Measurements from ENCODE around the gene DYSF. TPM values are rescaled to one million over a fixed set of nuclear protein-coding genes. Genes with fewer than 3 reads are reported as not detected.

Gene DYSF
- total RNA-seq, 1 experiment from 2014 or later = not detected

DNA sequence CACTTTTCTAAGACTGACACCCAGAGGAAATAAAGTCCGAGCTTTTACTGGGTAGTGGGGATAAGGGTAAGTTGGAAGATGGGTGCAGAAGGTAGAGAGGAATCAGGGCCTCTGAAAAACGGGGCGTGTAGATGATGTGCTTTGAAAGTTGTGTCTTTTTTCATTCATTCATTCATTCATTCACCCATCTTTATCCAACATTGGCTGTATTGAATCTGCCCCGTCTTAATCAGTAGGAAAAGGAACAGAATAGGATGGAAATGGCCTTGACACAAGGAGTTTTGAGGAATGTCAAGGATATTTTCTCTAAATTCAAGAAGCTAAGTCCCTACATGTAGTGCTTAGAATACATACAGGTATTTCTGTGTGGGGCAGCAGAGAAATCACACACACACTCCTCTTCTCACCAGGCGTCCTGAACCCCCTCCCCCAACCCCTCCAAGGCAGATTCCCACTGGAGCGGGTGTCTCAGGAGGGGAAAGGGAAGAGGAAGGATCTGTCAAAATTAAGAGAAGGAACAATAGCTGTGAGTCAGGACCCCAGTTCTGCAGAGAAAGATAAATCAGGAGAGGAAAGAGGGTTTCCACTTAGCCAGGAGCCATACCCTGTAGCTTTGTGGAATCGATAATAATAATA, 13.9 kb downstream of the DYSF start:
- in situ Hi-C loops (cut with HindIII; ENCODE audit: low pct_unique_long_range_greater_than_20kb, low sequenced_read_pairs) = no loop called here
- DNase-seq (ENCODE audit: low read depth) = no peak

DNA sequence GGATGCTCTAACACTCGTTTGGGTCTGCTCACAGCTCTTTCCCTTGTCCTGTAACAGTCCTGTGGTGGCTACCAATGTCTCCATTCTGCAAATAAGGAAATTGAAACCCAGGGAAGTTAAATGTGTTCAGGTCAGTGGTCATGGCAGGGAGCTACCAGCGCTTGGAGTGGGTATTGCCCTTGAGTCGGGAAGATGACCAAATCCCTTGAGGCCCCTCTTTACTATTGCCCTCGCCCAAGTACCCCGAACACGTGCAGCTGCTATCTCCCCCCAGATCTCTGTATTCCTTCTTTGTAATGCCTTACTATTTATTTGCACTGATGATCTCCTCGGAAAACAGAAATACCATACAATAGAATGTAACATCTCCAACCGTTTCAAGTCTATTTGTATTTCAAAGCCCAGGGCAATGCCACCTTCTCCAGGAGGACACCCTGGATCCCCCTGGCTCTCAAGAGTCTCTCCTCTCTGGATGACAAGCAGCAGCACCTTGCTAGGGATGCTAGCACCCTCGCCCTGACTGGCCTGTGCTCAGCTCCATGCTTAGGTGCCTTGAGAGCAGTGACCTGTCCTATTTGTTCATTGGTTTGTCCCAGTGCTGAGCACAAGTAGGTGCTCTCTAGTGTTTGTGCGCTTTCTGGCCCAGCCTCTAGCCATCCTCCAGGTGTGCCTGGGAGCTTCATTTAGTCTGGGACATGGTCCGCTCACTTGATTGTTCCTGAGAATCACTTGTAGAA, 15.1 kb downstream of the DYSF start:
- no peak for DNase-seq (ENCODE audit: low read depth)
- in situ Hi-C loops (cut with HindIII; ENCODE audit: low pct_unique_long_range_greater_than_20kb, low sequenced_read_pairs) = no loop called here

DNA sequence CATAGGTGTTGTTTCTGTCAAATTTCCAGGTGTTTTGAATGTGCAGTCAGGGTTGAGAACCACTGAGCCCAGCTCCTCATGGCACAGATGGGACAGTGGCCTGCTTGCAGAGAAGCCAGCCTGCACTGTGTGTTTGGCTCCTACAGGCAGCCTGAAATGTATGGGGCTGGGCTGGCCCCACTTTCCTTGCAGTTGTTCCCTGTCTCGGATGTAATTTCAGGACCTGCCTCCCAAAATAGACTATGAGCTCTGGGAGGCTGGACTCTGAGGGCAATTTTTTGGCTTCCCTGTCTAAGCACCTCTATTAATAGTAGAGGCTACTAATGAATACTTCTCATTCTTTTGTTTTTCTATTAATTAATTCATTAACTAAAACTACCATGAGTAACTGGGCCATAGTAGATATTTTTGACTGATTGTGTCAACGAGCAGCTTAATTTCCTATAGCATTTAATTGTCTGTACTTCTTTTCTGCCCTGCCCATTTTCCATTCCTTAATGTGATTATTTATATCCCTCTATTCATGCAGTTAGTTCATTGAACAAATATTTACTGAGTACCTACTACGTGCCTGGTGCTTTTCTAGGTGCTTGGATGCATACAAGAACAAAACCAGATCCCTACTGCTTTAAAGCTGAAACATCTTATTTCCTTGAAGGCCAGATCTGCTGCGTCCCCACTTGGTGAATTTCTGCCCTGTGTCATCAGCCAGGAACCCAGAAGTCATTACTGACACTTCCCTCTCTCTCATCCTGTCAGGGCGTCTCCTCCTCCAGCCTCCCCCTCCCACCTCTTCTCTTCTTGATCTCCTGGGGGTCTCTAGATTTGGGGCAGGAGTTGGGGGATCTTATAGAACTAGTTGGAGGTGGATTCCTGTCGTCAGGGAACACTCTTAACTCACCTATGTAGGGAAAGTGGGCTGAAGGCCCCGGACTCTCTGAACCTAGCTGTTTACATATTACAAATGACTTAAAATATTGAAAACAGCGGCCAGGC, 16.3 kb downstream of the DYSF start:
- DNase-seq (ENCODE audit: low read depth) = no peak
- in situ Hi-C loops (cut with HindIII; ENCODE audit: low pct_unique_long_range_greater_than_20kb, low sequenced_read_pairs) = no loop called here

DNA sequence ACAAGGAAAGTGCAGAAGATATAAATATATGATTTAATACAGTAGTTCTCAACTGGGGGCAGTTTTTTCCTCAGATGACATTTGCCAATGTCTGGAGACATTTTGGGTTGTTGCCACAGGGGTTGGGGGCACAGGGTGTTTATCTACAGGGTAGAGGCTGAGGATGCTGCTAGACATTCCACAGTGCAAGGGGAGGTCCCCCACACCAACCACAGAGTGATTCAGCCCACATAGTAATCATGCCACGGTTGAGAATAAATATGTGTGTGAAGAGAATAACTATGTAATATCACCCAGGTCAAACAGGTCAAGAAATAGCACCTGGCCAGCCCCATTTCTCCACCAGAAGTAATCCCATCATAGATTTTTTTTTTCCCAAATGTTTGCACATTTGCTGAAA, 17.9 kb downstream of the DYSF start:
- in situ Hi-C loops (cut with HindIII; ENCODE audit: low pct_unique_long_range_greater_than_20kb, low sequenced_read_pairs) = no loop called here
- DNase-seq (ENCODE audit: low read depth) = no peak

DNA sequence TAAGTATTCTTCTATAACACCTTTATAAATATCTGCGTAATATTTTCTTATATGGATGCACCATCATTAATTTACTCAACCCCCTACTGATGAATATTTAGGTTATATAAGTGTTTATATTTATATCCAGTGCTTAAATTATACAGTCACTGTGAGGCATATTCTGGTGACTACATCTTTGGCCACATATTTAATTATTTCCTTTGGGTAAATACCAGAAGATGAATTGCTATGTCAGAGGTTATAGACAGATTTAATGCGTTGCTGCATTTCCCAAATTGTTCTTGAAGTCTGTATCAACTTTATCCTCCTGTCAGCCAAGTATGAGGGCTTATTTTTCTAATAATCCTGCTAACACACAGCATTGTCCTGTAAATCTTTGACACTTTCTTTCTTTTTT, 18.7 kb downstream of the DYSF start:
- DNase-seq (ENCODE audit: low read depth) = no peak
- in situ Hi-C loops (cut with HindIII; ENCODE audit: low pct_unique_long_range_greater_than_20kb, low sequenced_read_pairs) = no loop called here

DNA sequence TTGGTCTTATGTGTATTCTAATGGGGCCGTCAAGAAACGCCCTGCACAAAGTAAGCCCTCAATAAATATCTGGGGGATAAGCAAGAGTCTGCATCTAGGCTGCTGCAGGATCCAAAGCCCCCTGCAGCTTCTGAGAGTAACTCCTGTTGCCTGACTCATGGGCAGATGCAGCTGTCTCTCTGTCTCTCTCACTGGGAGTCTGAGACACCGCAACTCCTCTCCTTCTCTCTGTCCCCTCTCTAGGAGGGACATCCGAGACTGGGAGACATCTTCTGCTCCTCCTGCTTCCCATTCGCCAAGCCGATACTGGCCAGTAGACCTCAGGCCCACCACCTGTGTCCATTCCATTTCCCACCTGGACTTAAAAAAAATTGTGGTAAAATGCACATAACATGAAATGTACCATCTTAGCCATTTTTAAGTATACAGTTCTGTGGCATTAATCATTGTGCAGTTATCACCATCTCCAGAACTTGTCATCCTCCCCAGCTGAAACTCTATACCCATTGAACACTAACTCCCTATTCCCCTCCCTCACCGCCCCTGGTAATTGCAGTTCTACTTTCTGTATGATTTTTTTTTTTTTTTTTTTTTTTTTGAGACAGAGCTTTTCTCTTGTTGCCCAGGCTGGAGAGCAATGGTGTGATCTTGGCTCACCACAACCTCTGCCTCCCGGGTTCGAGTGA, 20.1 kb downstream of the DYSF start:
- in situ Hi-C loops (cut with HindIII; ENCODE audit: low pct_unique_long_range_greater_than_20kb, low sequenced_read_pairs) = no loop called here
- no peak for DNase-seq (ENCODE audit: low read depth)

DNA sequence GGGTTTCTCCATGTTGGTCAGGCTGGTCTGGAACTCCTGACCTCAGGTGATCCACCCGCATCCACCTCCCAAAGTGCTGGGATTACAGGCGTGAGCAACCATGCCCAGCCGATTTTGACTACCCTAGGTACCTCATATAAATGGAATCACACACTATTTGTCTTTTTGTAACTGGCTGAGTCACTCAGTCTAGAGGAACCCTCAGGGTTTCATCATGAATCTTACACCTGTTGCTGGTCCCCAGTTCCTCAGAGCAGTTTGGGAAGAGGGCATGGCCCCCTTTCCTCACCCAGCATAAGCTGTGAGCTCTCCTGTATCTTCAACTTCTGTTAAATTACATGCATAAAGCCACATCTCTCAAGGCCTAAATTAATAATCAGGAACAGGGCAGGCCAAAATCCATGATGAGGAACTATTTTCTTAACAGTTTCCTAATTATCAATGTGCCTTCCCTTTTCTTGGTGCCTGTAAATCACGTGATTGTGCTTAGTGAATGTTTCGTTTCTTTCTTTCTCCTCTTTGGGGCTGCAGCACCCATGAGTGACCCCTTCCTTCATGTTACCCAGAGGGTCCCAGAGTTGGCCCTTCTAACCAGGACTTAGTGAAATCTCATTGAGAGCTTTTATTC, 20.9 kb downstream of the DYSF start:
- no peak for DNase-seq (ENCODE audit: low read depth)
- in situ Hi-C loops (cut with HindIII; ENCODE audit: low pct_unique_long_range_greater_than_20kb, low sequenced_read_pairs) = no loop called here

DNA sequence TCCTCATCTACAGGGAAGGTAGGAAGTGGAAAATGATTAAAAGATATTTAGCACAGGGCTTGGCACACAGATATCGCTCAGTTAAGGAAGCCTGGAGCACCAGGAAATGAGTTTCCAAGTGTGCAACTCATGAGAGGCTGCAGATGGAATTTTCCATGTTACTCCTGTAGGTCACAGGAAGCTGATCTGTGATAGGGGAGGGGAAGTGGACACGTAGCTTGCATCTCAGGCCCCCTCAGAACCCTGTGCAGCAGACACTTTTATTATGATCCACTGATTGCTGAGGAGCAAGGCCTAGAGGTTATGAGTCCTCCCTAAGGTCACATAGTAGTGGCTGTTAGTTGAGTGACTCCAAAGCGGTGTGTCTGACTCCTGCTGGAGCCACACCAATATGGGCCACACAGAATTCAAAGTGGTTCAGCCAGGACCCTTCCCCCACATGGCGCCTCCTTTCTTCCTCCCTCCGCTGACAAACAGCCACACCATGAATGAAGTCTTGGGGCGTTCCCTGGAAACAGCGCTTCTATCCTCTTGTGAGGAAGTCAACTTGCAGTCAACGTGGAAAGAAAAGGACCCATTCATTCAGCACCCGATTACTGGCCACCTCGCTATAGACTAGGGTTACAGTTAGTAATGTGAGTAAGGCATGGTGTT, 21.5 kb downstream of the DYSF start:
- no peak for DNase-seq (ENCODE audit: low read depth)
- in situ Hi-C loops (cut with HindIII; ENCODE audit: low pct_unique_long_range_greater_than_20kb, low sequenced_read_pairs) = no loop called here

DNA sequence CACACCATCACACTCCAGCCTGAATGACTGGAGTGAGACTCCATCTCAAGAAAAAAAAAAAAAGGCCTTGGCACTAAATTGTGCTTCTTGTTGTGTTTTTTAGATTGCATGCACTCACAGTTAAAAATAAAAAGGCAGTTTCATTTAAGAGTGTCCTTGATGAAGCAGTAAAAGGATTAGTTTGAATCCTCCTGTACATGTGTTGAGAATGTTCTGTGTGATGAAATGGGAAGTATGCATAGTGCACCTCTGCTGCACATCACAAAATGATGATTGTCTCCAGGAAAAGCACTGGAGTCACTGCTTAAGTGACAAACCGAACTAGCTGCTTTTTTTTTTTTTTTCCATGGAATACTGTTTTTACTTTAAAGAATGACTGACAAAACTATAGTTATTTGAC, 23.1 kb downstream of the DYSF start:
- DNase-seq (ENCODE audit: low read depth) = no peak
- in situ Hi-C loops (cut with HindIII; ENCODE audit: low pct_unique_long_range_greater_than_20kb, low sequenced_read_pairs) = no loop called here

DNA sequence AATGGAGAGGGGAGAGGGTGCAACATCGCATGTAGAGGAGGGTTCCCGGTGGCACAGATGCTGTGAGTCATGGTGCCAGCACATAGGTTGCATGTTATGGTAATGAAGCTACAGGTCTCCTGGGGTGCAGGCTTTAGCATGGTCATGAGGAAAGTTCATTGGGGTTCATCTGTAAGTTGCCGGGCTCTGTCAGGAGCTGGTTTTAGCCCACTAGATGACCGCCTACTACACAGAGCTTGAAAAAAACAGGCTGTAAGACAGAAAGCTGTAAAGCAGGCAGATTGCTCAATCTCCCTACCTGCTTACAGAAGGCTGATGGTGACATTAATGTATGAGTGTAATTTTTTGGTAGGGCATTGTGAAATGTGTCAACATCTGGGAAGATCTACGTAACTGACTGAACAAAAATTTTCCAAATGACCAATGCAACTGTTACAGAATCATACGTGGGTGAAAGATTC, 23.9 kb downstream of the DYSF start:
- DNase-seq (ENCODE audit: low read depth) = no peak
- in situ Hi-C loops (cut with HindIII; ENCODE audit: low pct_unique_long_range_greater_than_20kb, low sequenced_read_pairs) = no loop called here

DNA sequence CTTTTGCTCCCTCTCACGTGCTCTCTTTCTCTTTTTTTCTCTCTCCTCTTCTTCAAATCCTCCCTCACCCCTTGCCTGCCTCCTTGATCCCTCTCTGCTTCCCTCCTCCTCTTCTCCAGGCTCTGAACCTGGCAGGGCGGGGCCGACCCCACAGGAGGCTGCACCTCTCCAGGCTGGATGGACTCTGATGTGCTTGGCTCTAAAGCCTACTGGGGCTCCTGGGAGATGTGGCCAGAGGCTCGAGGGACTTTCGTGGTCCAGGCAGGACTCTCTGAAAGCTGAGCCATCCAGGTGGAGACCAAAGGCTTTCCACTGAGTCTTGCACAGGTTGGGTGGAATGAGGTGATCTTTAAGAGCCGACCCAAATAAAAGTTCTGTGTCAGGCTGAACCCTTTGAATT, 25.4 kb downstream of the DYSF start:
- DNase-seq (ENCODE audit: low read depth) = no peak
- in situ Hi-C loops (cut with HindIII; ENCODE audit: low pct_unique_long_range_greater_than_20kb, low sequenced_read_pairs) = no loop called here

DNA sequence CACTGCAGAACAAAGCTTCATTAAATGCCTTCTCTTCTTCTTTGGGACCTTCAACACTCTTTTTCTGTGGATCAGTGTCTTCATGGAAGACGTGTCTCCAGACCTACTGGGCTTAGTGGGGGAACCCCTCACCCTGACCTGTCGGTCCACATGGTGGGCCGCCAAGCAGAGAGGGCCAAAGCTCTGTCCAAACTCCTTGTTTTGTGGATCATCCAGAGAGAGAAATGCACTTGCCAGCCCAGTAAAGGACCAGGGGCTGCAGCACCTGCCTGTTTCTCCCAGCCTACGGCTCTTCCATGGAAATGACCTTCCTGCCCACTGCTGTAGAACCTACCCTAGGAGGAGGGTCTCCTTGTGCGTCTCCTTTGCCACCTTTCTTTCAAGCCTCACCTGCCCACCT, 25.9 kb downstream of the DYSF start:
- no peak for DNase-seq (ENCODE audit: low read depth)
- in situ Hi-C loops (cut with HindIII; ENCODE audit: low pct_unique_long_range_greater_than_20kb, low sequenced_read_pairs) = no loop called here

DNA sequence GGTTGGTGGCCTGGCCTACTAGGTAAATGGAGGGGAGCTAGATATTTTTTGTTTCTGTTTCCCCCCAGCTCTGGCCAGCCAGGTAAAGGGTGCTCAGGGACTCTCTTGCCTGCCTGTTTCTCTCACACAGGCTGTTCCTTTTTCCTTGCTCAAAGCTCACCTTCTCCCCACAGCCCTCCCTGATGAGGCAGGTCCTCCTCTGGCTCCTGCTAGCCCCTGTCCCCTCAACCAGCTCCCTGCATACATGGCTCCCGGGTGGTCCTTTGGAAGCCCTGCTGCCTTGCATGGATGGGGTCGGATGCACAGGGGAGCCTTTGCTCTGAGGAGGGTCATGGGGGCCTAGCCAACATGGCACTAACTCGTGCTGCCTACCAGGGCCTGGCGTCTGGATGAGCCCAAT, 27.8 kb downstream of the DYSF start:
- in situ Hi-C loops (cut with HindIII; ENCODE audit: low pct_unique_long_range_greater_than_20kb, low sequenced_read_pairs) = no loop called here
- DNase-seq (ENCODE audit: low read depth) = no peak

DNA sequence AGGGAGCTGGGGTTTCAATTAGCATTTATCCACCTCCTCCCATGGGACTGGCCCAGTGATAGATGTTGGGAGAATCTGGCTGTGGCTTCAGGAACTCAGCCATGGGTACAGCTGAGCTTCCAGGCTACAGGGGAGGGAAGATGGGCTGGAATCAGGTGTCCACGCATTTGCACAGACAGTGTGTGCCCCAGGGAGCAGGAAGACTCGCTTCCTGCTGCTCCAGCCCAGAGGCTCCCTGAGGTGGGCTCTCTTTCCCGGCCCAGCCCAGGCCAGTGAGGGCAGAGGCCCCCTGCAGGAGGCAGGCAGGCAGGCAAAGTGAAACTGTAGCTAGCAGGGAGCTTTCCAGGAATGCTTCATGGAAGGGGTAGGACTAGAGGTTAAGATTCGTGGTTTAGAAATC, 28.7 kb downstream of the DYSF start:
- no peak for DNase-seq (ENCODE audit: low read depth)
- in situ Hi-C loops (cut with HindIII; ENCODE audit: low pct_unique_long_range_greater_than_20kb, low sequenced_read_pairs) = no loop called here

DNA sequence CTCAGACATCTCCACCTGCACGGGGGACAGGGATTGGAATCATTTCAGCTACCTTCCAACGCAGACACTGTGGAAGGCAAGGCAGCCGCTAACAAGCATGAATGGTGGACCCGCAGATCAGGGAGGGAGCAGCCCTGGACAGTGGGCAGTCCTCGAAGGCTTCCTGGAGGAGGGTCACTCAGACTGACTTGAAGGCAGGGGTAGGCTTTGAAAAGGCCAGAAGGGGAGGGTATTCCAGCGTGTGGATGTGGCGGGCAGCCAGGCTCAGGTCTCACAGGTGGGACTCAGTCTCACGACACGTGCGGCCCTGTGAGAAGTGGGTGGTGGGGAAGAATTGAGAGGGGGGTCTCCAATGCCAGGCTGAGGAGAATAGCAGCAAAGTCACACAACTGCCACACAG, 29.9 kb downstream of the DYSF start:
- in situ Hi-C loops (cut with HindIII; ENCODE audit: low pct_unique_long_range_greater_than_20kb, low sequenced_read_pairs) = no loop called here
- no peak for DNase-seq (ENCODE audit: low read depth)

DNA sequence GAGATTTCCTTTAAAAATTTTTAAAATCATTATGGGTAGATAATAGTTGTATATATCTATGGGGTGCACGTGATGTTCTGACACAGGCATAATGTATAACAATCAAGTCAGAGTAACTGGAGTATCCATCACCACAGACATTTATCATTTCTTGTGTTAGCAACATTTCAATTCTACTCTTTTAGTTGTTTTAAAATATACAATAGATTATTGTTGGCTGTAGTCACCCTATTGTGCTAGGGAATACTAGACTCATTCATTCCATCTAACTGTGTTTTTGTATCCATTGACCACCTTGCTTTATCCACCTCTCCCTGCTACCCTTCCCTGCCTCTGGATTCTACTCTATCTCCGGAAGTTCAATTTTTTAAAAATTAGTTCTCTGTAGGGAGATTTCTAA, 31.0 kb downstream of the DYSF start:
- in situ Hi-C loops (cut with HindIII; ENCODE audit: low pct_unique_long_range_greater_than_20kb, low sequenced_read_pairs) = no loop called here
- no peak for DNase-seq (ENCODE audit: low read depth)

DNA sequence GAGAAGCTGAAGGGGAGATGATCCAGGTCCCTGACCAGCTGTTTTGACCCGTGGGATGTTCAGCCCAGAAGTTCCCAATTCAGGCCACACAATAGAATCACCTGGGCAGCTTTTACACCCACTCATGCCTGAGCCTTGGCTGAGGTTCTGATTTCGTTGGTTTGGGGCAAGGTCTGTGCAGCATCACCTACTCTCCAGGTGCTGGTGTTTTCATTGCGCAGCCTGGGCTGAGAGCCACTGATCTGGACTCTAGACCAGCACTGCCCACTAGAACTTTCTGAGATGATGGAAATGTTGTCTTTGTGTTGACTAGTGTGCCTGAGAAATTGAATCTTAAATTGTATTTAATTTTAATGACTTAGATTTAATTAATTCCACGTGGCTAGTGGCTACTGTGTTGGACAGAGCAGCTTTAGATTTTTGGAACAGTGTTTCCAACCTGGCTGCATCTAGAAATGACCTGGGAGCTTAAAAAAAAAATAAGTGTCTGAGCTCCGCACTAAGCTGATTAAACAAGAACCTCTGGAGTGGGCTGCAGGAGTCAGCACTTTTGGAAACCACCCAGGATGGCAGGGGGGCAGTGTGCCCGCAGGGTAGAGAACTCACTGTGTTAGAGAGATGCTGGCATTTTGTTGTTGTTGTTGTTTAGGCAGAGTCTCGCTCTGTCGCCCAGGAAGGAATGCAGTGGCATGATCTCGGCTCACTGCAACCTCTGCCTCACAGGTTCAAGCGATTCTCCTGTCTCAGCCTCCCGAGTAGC, 33.7 kb downstream of the DYSF start:
- in situ Hi-C loops (cut with HindIII; ENCODE audit: low pct_unique_long_range_greater_than_20kb, low sequenced_read_pairs) = no loop called here
- no peak for DNase-seq (ENCODE audit: low read depth)
